Cerebellar cortex (tissue), 1 donor: ENCODE data around the gene CNGB1.
"Not testable (repeated sequence)": the region's sequence is repeated elsewhere in the genome, so short reads cannot be mapped to it uniquely, and the experiment has no call there.

Experiments used
- DNase-seq: peaks from one replicate; pipeline ENCODE4 v3.0.0-alpha.2; 2015; ENCODE audit warnings: low spot score

CNGB1 gene

DNA sequence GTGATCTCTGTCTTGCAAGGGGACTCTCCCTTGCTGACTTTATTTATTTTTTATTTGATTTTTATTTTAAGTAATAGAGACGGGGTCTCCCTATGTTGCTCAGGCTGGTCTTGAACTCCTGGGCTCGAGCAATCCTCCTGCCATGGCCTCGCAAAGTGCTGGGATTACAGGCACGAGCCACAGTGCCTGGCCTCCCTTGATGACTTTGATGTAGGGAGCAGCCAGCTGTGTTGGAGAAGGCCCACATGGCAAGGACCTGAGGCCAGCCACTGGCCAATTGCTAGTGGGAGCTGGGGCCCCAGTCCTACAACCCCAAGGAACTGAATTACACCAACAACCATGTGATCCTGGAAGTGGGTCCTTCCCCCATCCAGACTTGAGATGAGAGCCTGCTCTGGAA, 81.8 kb downstream of the CNGB1 start:
- DNase-seq, result no peak

DNA sequence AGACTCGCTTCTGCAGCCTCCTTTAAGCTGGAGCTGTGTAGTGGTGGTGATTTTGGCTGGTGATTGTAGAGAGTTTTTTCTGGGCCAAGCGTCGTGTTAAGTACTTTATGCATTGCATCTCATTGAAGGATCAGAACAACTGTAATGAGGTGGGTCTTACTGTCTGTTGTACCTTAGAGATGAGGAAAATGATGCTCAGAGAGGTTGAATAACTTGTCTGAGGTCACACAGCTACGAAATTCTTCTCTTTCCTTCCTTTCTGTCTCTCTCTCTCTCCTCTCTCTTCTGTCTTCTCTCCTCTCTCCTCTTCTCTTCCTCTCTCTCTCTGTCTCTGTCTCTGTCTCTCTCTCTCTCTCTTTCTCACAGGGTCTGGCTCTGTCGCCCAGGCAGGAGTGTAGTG, 82.8 kb downstream of the CNGB1 start:
- no peak for DNase-seq

DNA sequence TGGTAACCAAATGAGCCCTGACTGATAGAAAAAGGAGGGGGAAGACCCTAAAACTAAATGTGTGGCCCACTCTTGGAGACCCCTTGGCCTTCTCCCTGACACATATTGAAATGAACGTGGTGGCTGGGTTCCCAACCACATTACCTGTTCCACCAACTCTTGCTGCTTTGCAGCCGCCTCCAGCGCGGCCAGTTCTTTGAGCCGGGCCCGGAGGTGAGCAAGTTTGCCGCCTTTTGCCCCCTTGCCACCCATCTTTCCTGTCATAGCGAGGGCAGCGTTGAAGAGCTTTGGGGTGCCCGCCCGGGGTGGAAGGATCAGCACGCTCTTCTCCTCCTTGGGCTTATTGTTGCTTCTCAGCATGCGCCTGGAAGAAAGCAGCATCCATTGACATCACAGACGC, 83.2 kb downstream of the CNGB1 start:
- no peak for DNase-seq

DNA sequence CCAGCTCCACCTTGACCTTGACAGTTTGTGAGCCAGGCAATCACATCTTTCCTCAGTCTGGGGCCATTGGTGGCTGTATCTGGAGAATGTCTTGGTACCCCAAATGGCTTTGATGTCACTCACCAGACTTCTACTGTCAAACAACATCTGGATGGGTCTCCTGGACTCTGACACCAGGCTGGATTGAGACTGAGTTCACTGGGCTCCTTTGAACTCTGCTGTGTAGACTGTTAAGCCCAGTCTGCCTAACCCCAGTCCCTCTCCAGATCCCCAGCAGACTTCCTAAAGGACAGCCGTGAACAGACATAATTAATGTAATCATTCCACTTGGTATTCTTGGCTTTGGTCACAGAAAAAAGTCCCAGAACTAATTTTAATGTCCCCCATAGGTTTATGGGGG, 84.5 kb downstream of the CNGB1 start:
- no peak for DNase-seq

DNA sequence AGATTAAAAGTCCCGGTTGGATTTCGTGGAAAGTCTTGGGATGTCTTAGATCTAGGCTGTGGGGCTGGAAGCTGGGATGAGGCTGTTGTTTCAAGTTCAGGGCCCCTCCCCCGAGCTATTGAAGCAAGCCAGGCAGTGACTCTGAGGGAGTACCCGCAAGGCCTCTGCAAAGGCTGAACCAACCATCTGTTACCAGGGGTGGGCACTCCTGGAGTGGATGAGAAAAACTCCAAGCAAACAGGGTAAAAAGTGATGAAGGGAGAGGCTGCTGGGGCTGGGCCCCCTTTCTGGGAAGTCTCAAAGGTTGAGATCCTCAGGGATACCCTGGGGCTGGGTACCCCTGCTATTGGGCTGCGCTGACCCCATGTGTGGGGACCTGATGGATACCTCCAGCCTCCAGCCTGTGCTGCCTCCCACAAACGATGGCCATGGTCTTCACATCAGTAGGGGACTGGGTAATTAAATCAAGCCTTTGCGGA, 86.2 kb downstream of the CNGB1 start:
- no peak for DNase-seq

DNA sequence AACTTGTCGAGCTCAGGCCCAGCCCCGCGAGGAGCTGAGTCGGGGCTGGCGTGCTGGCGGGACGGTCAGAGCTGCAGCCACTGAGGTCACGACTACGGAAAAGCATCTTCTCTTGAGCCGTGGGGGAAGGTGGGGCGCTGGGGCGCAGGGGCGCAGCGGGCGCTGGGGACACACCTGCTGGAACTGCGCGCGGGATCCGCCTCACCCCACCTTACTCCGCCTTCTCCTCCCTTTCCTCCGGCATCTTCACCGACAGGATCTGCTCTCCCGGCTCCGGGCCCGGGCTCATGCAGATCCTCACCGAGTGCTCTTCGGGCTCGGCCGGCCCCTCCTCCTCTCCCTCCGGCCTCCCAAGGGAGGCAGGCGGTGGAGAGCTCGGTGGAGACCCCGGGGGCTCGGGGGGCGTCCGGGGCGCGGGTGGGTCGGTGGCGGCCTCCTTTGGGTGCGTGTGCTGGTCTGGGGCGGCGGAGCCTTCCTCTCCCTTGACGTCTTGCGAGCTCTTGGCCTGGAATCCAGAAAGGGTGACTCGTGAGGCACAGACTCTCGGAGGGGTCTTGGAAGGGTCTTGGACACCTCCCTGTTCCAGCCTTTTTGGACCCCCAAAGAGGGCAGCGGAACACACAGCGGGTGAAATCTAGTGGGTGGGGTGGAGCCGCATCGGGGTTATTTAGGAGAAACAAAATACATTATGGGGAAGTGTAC, 86.8 kb downstream of the CNGB1 start:
- no peak for DNase-seq

DNA sequence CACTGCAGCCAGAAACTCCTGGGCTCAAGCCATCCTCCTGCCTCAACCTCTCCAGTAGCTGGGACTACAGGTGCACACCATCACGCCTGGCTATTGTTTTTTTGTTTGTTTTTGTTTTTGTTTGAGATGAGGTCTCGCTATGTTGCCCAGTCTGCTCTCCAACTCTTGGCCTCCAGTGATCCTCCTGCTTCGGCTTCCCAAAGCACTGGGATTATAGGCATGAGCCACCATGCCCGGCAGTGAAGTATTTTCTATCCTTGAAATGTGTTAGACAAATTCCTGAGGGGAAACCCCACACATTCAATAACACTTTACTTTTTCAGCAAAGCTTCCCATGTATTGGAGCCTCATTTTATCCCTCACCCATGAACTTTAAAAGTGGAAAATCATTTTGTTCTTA, 87.4 kb downstream of the CNGB1 start:
- DNase-seq, result no peak

DNA sequence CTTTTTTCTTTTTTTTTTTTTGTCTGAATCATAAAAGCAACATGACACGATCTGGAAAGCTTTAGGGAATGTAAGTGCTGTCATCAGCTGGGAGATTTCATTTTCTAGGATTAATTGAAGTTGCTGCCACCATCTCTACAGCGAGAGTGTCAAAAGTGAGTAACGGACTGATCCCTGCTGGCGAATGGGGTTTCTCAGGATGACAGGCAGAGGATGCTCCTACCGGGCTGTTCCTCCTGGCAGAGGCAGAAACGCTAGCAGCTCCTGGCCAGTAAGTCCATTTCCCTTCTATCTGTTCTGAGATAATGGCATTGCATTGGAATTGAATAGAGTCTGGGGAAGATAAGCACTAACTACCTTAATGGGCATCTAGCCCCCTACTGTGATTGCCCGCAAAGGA, 88.1 kb downstream of the CNGB1 start:
- no peak for DNase-seq

DNA sequence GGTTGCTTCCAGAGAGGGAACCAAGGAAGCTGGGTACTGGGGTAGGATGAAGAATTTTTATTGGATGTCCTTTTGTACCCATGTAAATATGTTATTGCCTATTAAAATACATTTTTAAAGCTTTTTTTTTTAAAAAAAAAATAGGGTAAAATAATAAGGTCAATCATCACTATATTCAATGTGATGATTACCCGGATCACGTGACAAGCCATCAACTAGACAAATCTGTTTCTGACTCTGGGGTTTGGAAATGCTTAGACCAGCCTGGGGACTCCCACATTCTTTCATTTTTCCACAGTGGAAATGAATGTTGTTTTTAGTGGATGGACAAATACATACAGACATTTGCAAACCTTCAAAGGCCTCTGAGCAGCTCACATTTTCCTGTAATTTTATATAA, 88.7 kb downstream of the CNGB1 start:
- no peak for DNase-seq

DNA sequence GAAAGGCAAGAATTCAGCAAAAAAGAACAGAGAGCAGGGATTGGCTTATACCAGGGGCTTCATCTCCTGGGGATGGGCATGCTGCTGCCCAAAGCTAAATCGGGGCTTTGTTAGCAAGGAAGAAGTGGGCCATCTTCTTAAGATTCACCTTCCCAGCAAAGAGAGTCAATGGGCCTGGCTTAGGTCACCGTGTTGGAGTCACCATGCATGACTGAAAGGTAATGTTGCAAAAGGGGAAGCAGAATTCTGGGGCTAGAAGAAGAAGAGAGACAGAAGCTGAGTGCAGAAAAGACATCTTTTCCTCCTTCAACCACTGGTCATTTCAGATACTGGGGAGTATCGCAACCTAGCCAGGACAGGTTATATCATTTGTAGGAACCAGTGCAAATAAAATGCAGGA, 92.3 kb downstream of the CNGB1 start:
- DNase-seq, result no peak

DNA sequence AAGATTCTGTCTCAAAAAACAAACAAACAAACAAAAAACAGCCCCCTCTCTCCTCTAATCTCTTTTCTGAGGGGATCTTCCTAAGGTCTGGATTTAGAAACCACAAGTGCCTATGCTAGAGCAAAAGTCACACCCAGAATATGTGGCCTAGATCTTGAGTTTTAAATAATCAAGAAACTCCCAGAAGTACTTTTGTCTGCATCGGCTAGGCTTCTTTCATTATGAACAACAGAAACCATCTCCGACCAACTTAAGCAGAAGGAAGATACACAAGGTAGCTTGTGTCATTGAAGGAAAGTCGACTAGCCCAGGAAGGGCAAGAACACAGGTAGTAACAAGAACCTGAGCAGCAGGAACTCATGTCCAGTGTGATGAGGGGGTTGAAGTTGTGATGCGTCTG, 94.7 kb downstream of the CNGB1 start:
- DNase-seq, result no peak

DNA sequence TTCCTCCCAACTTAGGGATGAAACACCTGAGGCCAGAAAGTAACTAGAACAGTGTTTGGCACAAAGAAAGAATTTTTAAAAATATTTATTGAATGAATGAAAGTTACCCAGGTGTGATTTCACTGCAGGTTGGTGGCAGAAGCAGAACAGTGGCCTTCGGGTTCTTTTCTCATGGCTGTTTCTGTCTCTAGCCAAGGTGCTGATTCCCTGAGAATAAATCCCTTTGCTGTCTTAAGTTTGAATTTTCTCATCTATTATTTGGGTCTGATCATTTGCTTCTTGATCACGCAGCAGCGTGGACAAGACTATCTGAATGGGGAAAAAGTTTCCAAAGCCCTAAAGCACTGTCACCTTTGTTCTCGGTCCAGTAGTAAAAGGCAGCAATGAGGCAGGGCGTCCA, 95.6 kb downstream of the CNGB1 start:
- DNase-seq, result no peak

DNA sequence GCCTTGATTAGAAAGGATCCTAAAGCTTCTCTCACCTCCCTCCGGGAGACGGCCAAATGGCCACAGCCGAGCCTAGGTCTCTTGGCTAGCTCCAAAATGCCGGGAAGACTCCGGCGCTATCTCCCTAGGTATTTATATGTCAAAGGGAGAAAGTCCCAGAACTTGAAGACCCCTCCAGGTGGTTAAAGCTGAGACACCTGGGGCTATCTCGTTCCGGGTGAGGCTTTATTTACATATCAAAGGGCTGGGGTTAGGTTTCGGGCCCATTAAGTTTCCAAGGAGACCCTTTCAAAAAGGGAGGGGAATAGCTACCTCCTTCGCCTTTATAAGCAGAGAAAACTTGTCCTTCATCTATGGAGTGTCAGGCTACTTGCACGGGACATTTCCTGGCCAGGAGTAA, 97.7 kb downstream of the CNGB1 start:
- DNase-seq, result no peak

DNA sequence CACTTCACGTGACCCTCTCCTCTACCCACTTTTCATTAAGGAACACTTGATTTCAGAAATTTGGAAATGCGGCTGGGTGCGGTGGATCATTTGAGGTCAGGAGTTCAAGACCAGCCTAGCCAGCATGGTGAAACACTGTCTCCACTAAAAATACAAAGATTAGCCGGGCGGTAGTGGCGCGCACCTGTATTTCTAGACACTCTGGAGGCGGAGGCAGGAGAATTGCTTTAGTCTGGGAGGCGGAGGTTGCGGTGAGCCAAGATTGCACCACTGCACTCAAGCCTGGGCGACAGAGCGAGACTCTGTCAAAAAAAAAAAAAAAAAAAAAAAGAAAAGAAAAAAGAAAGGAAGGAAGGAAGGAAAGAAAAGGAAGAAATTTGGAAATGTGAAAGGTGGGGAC, 98.2 kb downstream of the CNGB1 start:
- DNase-seq, result not testable (repeated sequence)

DNA sequence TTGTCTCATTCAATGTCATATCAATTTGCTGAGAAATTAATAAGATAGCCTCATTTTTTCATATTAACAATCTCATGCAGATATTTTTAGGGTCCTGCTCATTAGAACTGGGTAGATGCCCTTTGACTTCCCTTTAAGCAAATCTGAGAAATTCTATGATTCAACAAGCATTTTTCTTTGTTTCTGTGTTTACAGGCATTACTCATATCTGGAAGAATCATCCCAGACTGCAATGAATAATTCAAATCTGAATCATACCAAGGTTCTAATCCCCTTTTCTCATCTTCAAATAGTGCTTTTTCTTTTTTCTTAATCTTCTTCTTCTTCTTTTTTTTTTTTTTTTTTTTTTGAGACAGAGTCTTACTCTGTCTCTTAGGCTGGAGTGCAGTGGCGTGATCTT, 99.5 kb downstream of the CNGB1 start:
- no peak for DNase-seq

DNA sequence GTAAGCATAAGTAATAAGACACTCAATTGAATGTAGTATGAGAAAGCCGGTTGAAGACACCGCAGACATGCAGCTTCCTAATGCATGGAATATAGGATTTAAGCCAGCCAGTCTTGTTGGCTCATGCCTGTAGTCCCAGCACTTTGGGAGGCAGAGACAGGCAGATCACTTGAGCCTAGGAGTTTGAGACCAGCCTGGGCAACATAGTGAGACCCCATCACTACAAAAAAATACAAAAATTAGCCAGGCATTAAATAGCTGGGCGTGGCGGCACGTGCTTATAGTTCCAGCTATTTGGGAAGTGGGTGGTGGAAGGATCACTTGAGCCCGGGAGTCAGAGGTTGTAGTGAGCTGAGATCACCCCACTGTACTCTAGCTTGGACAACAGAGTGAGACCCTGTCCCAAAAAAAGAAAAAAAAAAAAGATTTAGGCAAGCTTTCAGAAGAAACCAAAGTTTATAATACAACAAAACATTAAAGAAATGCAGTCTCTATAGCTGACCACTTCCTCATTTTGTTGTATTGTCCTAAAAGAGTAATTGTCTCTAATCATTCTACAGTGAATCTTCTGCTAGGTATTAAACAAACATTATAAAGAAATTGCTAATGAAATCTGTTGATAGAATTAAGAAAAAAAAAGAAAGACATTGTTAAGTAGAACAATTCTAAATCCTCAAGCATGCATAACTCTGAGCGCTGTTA, 100.0 kb downstream of the CNGB1 start:
- DNase-seq, result no peak

DNA sequence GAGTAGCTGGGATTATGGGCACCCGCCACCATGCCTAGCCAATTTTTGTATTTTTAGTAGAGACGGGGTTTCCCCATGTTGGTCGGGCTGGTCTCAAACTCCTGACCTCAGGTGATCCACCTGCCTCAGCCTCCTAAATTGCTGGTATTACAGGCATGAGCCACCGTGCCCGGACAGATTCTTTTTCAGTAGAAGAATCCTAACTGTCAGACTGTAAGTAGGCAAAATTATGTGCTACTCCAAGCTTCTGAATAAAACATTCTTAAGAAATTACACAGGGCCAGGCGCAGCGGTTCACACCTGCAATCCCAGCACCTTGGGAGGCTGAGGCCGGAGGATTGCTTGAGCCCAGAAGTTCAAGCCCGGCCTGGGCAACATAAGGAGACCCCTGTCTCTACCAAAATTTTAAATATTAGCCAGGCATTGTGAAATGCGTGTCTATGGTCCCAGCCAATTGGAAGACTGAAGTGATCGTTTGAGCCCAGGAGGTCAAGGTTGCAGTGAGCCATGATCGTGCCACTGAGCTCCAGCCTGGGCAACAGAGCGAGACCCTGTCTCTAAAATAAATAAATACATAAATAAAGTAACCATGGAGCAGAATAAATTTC, 101.9 kb downstream of the CNGB1 start:
- DNase-seq, result no peak

DNA sequence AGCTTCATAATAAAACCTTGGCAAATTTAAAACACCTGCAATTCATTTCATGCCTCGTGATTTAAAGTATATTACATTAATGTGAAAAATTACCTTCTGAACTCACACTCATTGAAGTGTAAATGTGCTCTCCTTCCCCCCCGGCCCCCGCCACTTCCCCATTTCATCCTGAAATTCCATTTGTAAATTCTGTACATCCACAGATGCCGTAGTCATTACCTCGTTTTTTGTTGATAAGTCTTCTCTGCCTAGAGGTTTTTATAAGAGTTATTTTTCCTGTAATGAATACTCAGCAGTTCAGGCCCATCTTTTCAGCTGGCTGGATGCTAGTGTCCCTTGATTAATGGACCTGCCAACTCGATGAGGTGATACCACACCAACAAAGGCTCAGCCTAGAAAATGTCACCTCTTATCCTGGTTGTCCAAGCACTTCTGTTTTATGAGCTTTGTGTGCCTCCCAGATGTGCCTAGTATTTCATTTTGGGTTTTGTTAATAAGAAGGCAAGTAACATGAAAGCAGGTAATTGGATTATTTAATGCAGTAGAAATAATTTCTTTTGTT, 103.8 kb downstream of the CNGB1 start:
- DNase-seq, result no peak

DNA sequence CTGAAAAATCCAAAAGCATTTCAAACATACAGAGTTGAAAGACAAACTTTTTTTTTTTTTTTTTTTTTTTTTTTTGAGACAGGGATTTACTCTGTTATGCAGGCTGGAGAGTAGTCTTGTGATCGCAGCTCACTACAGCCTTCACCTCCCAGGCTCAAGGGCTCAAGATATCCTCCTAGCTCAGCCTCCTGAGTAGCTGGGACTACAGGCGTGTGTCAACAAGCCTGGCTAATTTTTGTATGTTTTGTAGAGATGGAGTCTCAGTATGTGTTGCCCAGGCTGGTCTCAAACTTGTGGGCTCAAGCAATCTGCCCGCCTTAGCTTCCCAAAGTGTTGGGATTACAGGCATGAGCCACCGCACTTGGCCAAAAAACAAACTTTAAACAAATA, 104.4 kb downstream of the CNGB1 start:
- DNase-seq, result no peak

DNA sequence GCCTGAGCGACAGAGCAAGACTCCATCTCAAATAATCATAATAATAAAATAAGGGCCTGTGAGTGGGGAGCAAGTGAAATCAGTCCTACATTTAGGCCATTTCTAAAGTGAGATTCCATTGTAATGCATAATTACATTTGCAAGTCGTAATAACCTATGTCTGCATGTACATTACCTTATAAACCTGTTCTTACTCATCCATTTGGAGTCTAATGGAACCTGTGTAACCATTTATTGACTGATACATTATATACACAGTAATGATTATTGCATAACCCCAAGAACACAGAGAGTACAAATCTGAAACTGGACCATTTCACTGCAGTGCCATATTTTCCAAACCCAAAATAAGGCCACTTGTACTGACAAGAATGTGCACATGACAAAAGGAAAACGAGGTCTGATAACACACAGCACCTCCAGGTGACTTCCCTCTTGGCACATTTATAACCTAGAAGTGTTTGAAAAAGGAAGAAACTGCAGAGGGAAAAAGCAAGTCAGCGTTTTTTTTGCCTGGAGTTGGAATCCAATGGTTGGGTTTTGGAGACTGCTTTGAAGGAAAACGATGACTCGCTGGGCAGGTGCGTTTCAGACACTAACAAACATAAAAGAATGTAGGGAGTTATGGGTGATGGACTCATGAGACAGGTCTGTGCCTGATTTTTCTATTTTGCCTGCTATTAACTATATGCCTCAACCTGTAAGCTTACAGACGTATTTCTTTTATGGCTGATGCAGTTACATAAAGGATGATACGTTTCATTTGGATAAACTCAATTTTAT, 105.0 kb downstream of the CNGB1 start:
- no peak for DNase-seq

DNA sequence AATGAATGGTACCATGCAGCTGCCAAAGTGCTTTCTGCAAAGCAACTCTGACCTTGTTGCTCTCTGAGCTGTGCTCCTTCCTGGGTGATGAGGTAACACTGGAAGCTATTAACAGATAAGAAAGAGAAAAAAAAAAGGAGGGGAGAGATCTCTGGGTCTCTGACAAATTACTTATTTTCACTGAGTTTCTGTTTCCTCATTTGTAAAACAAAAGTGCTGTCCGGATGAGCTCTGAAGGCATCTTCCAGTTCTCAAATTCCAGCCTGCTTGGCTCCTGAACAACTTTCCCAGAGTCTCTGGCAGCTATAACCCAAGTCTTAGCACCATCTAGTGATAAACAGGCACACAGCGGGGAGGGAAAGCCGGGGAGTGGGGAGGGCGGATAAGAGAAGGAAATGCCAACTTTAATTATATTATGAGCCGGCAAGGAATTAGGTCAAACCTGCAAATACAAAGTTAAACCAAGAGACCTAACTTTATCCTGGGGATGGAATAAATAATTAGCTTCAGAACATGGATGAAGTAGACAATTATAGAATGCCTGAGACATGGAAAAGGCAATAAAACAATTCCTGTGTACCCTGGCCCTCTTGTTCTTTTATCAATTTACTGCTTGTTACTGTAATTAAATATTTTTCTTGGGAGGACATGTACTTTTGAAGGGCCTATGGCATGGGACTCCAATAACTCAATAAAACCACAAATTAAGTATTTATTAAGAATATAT, 107.3 kb downstream of the CNGB1 start:
- peak; percentile 57 for DNase-seq
